GM19467 (cell line): ENCODE results near the gene ARHGEF28.

Experiments used
- ATAC-seq: cut with Tn5 transposase; IDR thresholded peaks from one replicate; pipeline ENCODE4 v1.9.1; 2021; ENCODE audit warnings: mild to moderate bottlenecking, moderate library complexity; ENCODE audit not compliant: unreplicated experiment

Gene ARHGEF28

DNA sequence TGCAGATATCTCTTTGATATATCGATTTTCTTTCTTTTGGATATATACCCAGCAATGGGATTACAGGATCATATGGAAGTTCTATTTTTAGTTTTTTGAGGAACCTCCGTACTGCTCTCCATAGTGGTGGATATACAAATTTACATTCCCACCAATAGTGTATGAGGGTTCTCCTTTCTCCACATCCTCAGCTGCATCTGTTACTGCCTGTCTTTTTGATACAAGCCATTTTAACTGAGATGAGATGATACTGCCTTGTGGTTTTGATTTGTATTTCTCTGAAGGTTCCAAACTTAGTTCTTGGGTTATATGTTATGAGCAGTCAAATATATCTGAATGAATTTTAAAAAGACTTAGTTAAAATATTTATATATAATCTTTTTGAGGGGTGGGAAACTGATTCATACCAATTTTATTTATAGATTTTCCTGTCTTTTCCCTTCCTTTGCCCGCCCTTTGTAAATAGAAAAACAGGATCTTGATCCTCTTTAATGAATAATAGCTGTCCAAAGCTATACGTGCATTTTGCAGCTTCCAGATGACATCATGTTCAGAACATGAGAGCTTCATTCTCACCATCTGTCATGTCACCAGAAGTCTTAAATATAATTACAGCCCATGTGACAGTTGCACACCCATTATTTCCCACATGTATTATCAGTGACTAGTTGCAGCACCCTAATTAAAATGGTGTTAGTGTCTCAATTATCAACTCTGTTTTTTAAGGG, 6.2 kb upstream of the ARHGEF28 start:
- no peak for ATAC-seq

DNA sequence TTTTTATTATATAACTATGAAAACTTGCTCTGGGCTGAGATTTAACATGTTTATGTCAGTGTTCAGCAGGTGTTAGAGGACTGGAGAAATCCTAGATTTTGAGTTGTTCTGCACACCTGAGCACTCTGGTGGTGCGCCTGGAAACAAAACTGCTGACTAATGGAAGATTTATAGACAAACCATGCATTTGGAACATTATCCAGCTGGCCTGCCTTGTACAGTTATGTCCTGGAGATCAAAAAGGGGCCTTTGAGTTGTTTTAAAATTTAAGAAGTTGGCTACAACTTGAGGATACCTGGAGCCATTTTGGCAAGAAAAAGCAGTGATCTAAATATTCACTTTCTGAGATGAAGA, 5.7 kb upstream of the ARHGEF28 start:
- ATAC-seq = no peak

DNA sequence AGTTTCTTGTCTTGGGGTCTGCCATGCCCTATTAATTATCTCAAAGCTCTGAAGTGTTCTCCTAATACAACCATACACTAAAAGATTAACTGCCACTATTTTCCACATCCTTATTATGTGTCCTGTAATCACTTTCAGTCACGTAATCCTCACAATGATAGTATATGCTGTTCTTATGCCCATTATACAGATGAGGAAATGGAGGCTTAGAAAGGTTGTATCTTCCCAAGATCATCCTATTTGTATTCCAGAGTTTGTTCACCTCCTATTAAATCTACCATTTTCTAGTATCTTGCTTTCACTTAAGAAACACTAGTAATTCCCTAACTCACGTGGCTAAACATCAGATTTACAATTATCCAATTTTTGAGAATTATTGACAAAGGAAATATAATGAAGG, 2.9 kb upstream of the ARHGEF28 start:
- no peak for ATAC-seq

DNA sequence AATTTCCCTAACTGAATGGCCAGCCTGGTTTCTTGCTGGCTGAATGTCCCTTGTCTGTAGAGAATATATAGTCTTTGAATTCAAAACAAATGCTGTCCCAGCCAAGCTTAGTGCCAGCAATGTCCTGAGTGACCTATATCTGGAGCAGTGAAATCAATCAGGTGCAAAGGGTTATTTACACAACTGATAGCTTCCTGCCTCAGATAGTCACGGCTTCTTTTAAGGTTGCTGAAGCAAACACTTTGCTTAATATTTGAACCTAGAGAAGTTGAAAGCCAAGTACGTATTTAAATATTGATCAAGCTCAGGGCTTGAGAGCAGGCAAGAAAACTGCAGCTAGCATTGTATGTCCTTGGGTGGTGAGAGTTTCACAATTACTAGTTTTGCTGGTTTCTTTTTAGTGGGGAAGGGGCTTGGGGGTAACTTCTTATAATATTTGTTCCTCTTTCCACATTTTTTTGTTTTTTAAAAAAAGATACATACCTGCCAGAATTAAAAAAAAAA, 2.0 kb upstream of the ARHGEF28 start:
- no peak for ATAC-seq

DNA sequence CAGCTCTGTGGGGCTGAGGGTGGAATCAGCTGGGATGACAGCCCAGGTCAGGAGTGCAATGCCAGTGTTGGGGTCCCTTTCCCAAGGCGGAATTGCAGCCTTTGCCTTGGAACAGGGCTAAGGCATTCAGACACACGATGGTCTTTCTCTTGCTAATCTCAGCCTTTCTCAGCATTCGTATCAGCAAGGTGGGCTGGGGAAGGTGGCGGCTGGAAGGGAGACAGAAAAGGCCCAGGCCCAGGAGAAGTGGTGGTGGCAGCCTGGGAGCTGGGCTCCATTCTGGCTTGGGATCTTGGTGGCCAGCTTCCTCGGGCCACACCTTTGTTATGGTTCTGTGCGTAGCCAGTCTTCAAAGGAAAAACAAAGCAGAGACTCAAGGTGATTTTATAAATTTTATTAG, 1.1 kb upstream of the ARHGEF28 start:
- ATAC-seq = no peak

DNA sequence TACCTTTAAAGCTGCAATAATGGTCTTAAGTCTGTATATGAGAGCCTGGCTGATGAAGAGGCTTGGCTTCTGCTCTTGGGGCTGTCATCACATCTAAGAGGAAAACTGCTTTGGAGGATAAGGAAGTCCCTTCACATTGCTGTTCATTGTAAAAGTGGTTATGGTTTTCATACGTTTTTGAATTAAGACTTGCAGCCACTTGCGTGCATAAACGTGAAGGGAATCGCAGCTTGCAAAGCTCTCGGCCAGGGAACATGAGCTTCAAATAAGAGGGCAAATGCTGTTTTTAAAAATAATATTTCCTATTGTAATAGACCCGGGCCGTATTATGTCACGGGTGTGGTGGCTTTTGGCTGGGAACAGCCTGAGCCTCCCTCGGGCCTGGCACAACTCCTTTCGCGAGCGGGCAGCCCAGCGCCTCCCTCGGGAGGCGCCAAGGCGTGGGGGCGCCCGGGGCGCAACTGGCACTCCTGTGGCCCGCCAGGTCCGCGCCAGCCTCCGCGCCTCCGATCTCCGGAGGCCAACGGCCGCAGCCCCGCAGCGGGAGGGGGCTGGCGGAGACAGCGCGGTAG, 538 bp upstream of the ARHGEF28 start:
- ATAC-seq = no peak

DNA sequence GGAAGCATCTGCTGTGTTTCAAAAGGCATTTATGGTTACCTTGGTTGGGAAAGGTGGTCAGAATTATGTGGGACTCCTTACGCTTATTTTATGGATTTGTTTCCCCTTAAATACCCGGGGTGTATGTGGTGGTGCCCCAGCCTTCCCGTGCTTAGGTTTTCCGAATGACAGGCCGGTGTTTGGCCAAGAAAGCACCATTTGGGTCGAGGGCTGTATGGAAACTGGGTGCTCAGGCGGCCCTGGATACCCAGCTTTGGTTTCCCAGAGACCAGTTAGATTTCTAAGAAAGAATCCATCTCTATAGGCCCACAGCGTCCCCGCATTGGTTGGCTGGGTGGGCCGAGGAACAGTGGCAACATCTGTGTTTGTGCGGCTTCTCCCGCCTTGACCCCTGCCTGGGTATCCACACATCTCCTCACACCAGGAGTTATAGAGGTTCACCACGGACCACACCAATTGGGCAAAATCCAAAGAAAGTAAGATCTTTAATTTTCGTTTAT, 868 bp downstream of the ARHGEF28 start:
- no peak for ATAC-seq

DNA sequence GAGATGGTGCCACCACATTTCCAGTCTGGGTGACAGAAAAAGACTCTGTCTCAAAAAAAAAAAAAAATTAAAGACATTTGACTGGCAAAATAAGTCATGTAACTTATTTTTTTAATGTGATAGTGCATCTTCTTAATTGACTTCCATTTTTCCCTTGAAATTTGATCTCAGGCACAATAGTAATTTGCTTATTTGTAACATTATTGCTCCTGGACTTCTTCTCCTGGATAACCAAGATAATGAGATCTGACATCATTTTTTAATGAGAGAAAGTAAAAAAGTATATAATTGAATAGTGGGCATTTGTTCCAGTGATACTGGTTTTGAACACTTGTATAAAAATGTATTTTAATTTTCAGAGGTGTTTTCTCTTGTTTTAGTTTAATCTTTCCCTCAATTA, 3.5 kb downstream of the ARHGEF28 start:
- ATAC-seq = no peak

DNA sequence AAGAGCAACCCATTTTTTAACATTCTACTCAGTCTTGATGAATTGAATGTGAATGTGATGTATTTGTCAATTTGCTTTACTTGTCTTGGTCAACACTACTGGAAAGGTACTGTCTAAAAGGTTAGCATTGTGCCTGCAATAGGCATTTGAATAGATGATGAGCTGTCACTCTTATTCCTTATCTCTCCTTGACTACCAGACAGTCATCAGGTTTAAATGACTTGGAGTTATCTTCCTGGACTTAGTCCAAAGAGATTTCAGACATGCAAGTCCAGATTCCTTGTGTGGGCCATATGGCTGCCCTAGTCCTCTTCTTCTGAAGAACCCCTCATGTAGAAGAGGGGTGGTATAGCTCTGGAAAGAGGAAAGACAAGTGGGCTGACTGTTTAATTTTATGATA, 4.8 kb downstream of the ARHGEF28 start:
- no peak for ATAC-seq

DNA sequence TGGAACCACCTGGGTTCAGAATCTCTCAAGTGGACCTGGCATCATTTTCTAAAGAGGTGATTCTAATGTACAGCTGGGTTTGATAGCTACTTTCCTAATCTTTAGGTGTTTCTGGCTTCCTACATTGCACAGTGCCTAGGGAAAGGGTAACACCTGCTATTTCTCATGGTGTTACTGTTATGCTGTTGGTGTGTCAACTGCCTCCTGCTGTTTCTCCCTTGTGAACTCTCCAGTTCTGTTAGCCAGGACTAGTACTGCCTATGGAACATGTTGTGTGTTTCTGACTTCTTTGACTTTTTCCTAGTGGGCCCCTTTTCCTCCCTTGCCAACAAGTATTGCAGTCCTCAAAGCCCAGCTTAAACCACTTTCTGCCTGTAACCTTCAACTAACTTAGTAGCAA, 5.5 kb downstream of the ARHGEF28 start:
- no peak for ATAC-seq

DNA sequence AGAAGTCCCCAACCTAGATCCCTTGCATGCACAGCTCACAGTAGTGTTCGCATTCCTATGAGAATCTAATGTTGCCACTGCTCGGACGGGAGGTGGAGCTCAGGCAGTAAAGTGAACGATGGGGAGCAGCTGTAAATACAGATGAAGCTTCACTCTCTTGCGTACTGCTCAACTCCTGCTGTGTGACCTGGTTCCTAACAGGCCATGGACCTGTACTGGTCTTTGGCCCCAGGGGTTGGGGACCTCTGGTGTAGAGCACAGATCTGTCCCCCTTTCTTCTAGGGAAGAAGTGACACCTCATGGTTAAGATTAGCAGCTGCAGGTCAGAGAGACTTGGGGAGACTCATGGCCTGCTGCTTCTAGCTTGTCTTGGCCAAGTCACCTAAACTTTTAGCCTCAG, 7.1 kb downstream of the ARHGEF28 start:
- no peak for ATAC-seq

DNA sequence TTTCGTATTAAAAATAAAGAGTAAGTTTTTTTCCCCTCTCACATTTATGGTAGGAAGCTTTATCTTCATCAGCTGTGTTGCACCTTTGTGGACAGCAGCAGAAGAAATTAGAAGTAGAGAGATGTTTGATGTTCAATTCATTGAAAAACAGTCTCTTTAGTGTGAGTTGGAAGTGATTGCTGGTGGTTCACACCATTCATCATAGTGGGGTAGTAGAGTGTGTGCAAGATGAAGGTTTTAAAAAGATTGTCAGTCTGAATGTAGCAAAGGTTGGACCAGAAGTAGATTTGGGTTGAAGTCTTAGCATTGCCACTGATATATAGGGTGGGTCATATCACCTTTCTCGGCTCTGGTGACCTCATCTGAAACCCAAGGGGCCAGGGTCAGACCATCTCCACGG, 10.4 kb downstream of the ARHGEF28 start:
- ATAC-seq = no peak

DNA sequence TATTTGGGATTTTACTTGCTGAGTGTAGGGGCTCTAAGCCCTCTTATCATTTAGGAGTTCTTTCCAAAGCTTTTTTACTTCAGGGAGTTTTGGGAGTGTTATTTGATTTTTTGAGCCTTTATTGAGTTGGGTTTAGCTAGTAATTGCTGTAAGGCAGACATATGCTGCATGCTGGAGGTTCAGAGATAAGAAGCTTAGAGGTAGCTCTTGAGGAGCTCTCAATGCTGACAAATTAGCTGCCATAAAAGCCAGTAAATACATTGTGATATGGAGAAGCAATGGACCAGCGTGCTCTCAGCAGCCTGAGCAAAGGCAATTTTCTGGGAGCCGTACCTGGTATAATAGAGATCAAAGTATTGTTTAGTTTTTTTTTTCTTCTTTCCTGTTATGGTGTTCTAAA, 11.6 kb downstream of the ARHGEF28 start:
- ATAC-seq = no peak

DNA sequence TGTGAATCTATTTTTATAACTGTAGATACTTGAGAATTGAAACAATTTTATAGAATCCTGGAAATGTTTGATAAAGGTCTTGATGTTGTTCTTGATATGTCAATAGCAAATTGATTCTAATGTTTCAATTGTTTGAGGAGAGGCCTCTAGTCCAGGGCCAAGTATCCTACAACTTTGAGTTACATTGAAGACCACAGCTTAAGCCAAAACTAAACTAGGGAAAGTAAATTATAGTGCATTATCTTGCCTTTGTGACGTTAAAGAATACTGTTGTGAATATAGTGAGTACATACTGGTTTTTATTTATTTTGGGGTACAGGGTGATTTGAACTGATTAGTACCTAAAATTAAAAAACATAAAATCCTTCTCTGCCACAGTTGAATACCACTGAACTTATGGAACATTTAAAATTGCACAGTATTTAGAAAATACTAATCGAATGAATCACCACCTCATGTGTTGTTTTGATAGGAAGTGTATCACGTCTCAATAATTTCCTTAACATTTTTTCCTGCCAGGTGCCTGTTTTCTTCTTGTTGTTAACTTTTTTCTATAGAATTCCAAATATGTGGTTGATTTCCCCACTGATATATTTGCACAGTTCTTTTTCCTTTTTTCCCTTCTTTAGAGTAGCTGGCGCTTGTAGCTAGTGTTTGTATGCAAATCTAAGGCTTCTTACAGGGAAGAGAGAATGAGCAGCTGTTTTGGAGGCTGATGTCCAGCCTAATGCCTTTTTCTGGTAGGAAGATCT, 12.5 kb downstream of the ARHGEF28 start:
- ATAC-seq = no peak

DNA sequence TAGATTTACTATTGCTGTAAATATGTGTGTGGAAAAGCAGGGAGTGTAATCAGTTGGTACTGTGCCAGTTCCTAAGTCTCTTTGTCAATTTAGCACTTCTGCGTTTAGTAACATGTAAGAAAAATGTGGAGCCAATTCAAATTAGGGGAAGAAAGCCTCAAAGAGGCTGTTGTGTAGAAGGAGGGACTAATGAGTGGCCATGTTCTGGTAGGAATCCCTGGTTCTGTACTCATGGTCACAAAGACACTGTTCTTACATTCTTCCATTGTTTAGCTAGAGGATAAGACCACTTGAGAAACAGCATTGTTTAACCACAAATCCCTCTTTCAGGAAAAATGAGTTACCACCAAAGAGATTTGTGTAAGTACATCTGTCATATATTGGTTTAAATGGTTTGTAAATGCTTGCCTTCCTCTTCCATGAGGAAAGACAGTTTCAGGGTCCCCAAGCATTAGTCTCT, 14.9 kb downstream of the ARHGEF28 start:
- ATAC-seq = no peak

DNA sequence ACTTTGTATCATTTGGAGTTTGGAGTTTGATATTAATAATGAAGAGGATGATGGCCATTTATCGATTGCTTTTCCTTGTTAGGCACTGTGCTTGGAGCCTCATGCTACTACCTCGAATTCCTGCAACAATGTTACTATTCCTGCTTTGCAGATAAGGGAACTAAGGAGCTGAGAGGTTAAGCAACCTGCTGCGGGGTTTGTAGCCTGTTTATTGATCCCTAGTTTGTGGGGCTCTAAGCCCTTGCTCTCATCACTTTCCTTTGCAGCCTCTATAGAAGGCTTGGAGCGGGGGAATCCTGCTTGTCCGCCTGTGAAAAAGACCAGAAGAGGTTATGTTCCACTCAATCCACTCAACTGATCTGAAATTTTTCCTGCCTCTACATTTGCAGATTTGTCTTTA, 15.8 kb downstream of the ARHGEF28 start:
- no peak for ATAC-seq

DNA sequence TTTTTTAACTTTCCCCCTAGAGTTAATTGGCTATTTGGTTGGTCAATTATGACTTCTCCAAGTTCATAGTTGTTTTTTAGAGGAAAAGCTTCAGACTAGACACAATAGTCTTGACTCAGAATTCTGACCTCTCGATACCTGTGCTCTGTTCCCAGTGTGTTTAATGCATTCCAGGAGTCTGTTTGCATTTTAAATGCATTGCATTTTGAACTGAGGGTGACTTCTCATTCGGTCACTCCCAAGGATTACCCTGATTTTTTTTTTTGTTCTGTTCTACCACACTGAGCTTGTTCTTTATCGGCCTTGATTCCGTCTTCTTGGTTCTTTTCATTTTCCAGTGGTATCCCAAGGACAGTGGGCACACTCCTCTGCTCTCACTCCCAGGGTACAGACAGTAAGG, 16.3 kb downstream of the ARHGEF28 start:
- ATAC-seq = no peak

DNA sequence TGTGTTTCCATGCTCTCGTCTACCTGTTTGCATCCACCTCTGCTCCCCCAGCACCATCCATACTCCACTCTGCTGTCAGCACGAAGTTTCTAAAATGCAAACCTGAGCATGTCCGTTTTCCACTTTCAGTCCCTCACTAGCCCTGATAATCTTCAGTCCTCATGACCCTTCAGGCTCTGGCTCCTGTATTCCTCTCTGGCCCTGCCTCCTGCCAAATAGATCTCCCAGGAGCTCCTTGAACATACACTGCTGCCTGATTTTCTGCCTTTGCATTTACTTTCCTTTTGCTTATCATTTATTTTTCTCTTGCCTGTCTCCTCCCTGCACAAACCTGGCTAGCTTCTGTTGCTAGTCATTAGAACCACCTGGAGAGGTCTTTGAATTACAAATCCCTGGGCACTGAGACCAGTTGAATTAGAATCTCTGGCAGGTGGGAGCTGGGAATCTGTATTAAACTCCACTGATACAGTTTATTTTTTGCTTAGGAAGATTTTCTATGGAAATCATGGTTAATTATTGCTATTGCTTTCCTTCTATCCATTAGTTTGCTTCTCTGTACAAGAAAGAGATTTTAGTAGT, 18.5 kb downstream of the ARHGEF28 start:
- ATAC-seq = no peak

DNA sequence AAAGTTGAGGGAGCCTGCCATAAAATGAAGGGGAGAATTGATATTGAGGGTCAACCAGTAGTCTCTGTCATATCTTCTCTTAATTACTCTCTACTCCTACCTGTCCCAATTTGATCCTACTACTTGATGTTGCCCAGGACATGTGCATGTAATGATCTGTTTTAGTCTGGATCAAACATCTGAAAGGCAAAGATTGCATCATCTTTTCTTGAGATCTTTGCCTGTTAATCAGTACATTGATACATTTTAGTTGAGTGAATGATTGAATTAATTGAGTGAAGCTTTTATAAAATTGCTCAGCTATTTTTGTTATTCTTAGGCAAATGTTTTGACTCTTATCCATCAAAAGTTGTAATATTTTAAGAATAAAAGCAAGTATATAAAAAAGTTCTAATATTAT, 21.7 kb downstream of the ARHGEF28 start:
- ATAC-seq = no peak

DNA sequence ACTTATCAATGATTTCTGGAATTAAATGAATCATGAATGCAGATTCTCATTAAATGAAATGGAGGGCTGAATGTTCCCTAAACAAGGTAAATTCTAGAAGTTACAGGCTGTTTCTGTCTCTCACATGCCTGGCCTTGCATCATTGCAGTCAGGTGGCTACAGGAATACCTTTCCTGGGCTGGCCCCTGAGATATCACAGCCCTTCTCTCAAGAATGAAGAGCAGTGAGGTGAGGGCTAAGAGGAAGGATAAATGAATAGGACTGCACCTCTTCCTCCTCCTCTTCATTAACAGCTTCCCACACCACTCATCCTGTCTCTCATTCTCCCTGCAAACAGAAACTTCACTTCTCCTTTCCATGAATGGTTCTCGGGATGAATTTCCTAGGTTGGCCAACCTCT, 22.5 kb downstream of the ARHGEF28 start:
- no peak for ATAC-seq

DNA sequence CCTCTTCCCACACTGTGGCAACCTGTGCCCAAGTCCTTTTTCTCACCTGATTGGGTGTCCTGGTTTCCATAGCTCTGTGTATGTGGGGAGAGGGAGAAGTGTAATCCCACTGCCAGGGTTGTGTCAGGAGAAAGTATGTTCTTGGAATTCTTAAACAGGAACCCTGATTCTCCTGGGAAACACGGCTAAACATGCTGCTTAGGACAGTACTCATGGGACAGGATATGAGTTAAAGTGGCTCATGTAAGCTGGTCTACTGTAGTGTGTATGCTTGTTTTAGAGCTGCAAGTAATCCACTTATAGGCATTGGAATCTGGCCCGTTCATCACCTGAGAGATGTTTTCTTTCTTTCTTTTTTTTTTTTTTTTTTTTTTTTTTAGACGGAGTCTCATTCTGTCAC, 23.9 kb downstream of the ARHGEF28 start:
- ATAC-seq = no peak

DNA sequence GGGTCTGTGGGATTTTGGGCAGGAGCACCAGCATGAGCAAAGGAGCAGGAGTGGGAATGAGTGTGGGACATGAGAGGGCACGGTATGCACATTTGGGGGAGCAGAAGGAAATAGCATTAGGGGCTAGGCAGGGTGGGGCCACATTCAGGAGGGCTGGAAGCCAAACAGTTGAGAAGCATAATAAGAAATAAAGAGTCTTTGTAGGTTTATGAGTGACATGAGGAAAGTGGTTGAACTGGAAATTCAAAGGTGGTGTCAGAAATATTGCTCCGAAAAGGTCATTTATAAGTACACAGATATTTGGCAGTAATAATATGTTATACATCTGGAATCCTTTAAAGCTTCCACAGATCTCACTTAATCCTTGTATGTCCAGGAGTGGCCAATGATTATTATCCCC, 26.4 kb downstream of the ARHGEF28 start:
- no peak for ATAC-seq
